Neural progenitor cell (in vitro differentiated cells): ENCODE measurements around the gene CDH11. TPM values are rescaled to one million over a fixed set of nuclear protein-coding genes. Genes with fewer than 3 reads are reported as not detected.

Experiments
- DNase-seq: peaks from one replicate; pipeline ENCODE4 v3.0.0-alpha.2; 2016; ENCODE audit warnings: low spot score
- H2AFZ ChIP-seq: fragments of 200-600 bp; sonication (generic); replicated peaks from 2 replicates; pipeline ENCODE4 v1.6.1; 2016; ENCODE audit warnings: antibody characterized with exemption
- H3F3A ChIP-seq: fragments of 200-600 bp; sonication (generic); 2 replicates; pipeline ENCODE4 v1.6.1; 2016; ENCODE audit warnings: antibody characterized with exemption, low read depth
- H3K27ac ChIP-seq: fragments of 200-600 bp; sonication (generic); 2 replicates; pipeline ENCODE4 v1.5.1; 2016; ENCODE audit warnings: mild to moderate bottlenecking
- H3K27me3 ChIP-seq: fragments of 200-600 bp; sonication (generic); 2 replicates; pipeline ENCODE4 v1.6.1; 2016; ENCODE audit warnings: mild to moderate bottlenecking, moderate library complexity
- H3K36me3 ChIP-seq: fragments of 200-600 bp; sonication (generic); 2 replicates; pipeline ENCODE4 v1.5.1; 2016
- H3K4me1 ChIP-seq: fragments of 200-600 bp; sonication (generic); 2 replicates; pipeline ENCODE4 v1.6.1; 2016; ENCODE audit warnings: mixed run types
- H3K4me2 ChIP-seq: fragments of 200-600 bp; sonication (generic); 2 replicates; pipeline ENCODE4 v1.6.1; 2016
- H3K4me3 ChIP-seq: fragments of 200-600 bp; sonication (generic); 2 replicates; pipeline ENCODE4 v1.5.1; 2016
- H3K79me2 ChIP-seq: fragments of 200-600 bp; sonication (generic); 2 replicates; pipeline ENCODE4 v1.6.1; 2016; ENCODE audit warnings: low read depth
- H3K9ac ChIP-seq: fragments of 200-600 bp; sonication (generic); 2 replicates; pipeline ENCODE4 v1.6.1; 2016
- H3K9me3 ChIP-seq: fragments of 200-600 bp; sonication (generic); 2 replicates; pipeline ENCODE4 v1.5.1; 2016; ENCODE audit warnings: low read depth
- H4K20me1 ChIP-seq: fragments of 200-600 bp; sonication (generic); 2 replicates; pipeline ENCODE4 v1.6.1; 2016; ENCODE audit warnings: low read depth
- H3K27ac Mint-ChIP-seq: 3 replicates; pipeline ENCODE4 v1.8.0; 2021; ENCODE audit warnings: mixed read lengths
- H3K27me3 Mint-ChIP-seq: 2 replicates; pipeline ENCODE4 v1.8.0; 2022; ENCODE audit warnings: low read depth, mild to moderate bottlenecking, inconsistent platforms, moderate library complexity, mixed read lengths; ENCODE audit not compliant: insufficient read depth
- H3K36me3 Mint-ChIP-seq: 3 replicates; pipeline ENCODE4 v1.8.0; 2021; ENCODE audit warnings: mixed read lengths
- H3K4me1 Mint-ChIP-seq: 3 replicates; pipeline ENCODE4 v1.8.0; 2021; ENCODE audit warnings: mixed read lengths
- H3K4me3 Mint-ChIP-seq: 3 replicates; pipeline ENCODE4 v1.8.0; 2021; ENCODE audit warnings: mild to moderate bottlenecking, moderate library complexity, mixed read lengths
- H3K9me3 Mint-ChIP-seq: 3 replicates; pipeline ENCODE4 v1.8.0; 2020; ENCODE audit warnings: mixed read lengths
- CTCF ChIP-seq: fragments of 200-600 bp; sonication (generic); IDR thresholded peaks from 2 replicates; pipeline ENCODE4 v1.5.1; 2017; ENCODE audit warnings: antibody characterized with exemption, mild to moderate bottlenecking
- EZH2 ChIP-seq: fragments of 200-600 bp; sonication (generic); IDR thresholded peaks from 2 replicates; pipeline ENCODE4 v1.6.1; 2017; ENCODE audit warnings: antibody characterized with exemption, mild to moderate bottlenecking, moderate library complexity
- EZH2phosphoT487 ChIP-seq: fragments of 200-600 bp; sonication (generic); IDR thresholded peaks from 2 replicates; pipeline ENCODE4 v1.6.1; 2017; ENCODE audit warnings: antibody characterized with exemption
- total RNA-seq: library from RNA; depleted of rRNA; stranded (reverse); fragments of >200 nt; gene quantifications from 2 replicates; pipeline ENCODE4 v1.2.3, GENCODE V29; 2015; ENCODE audit warnings: low replicate concordance

The CDH11 gene
- total RNA-seq, 1 donor from 2014 or later = 98.5 TPM

- DNase-seq = no peak
- Histone ChIP-seq H3K4me2 (no peak overlapping the region), H3F3A (no peaks in the 10 kb centered on the region), H3K27me3 (no peaks in the 10 kb centered on the region), H3K9me3 (no peaks in the 10 kb centered on the region), H3K27ac (no peak overlapping the region), H3K4me3 (no peak overlapping the region), H4K20me1 (peaks cover 9% of the 10 kb centered on the region), H3K36me3 (peaks cover 10% of the 10 kb centered on the region), H3K79me2 (no peaks in the 10 kb centered on the region), H3K9ac (no peak overlapping the region), H2AFZ (no peak overlapping the region), H3K4me1 (no peaks in the 10 kb centered on the region)
- Mint-ChIP-seq H3K36me3 (peaks cover 22% of the 10 kb centered on the region), H3K27me3 (no peaks in the 10 kb centered on the region), H3K9me3 (no peaks in the 10 kb centered on the region), H3K27ac (no peak overlapping the region), H3K4me3 (no peak overlapping the region), H3K4me1 (peaks cover 3% of the 10 kb centered on the region)
- TF ChIP-seq CTCF (no peak), EZH2phosphoT487 (no peak), EZH2 (no peak)
Measured at GRCh38 chr16:64991001-64991400, 130.9 kb downstream of the CDH11 start.

- H4K20me1 ChIP-seq = peaks cover 9% of the 10 kb centered on the region
- no peaks in the 10 kb centered on the region for H3K9me3 ChIP-seq
- no peak overlapping the region for H3K4me2 ChIP-seq
- Mint-ChIP-seq H3K27me3 (no peaks in the 10 kb centered on the region), H3K4me1 (peaks cover 3% of the 10 kb centered on the region), H3K4me3 (no peak overlapping the region), H3K36me3 (peaks cover 20% of the 10 kb centered on the region), H3K9me3 (no peaks in the 10 kb centered on the region), H3K27ac (no peak overlapping the region)
- no peak overlapping the region for H3K9ac ChIP-seq
- no peak for TF ChIP-seq EZH2phosphoT487
- TF ChIP-seq EZH2 = no peak
- no peak overlapping the region for H3K27ac ChIP-seq
- no peak overlapping the region for H3K4me3 ChIP-seq
- H3F3A ChIP-seq = no peaks in the 10 kb centered on the region
- no peaks in the 10 kb centered on the region for H3K27me3 ChIP-seq
- DNase-seq = no peak
- H3K36me3 ChIP-seq = peaks cover 10% of the 10 kb centered on the region
- no peaks in the 10 kb centered on the region for H3K4me1 ChIP-seq
- H2AFZ ChIP-seq = no peak overlapping the region
- H3K79me2 ChIP-seq = no peaks in the 10 kb centered on the region
Measured at GRCh38 chr16:64990101-64990500, 131.8 kb downstream of the CDH11 start.

GRCh38 chr16:64989050-64989449 is 132.8 kb downstream of the CDH11 start:
- no peaks in the 10 kb centered on the region for H3F3A ChIP-seq
- H3K27me3 ChIP-seq = no peaks in the 10 kb centered on the region
- H3K4me1 ChIP-seq = no peaks in the 10 kb centered on the region
- no peaks in the 10 kb centered on the region for H3K27me3 Mint-ChIP-seq
- H3K9me3 ChIP-seq = no peaks in the 10 kb centered on the region
- H4K20me1 ChIP-seq = no peaks in the 10 kb centered on the region
- peaks cover 3% of the 10 kb centered on the region for H3K4me1 Mint-ChIP-seq
- H3K36me3 Mint-ChIP-seq = peaks cover 17% of the 10 kb centered on the region
- no peaks in the 10 kb centered on the region for H3K79me2 ChIP-seq
- H3K4me3 Mint-ChIP-seq = no peak overlapping the region
- H2AFZ ChIP-seq = no peak overlapping the region
- no peaks in the 10 kb centered on the region for H3K9me3 Mint-ChIP-seq
- H3K27ac Mint-ChIP-seq = no peak overlapping the region
- H3K27ac ChIP-seq = no peak overlapping the region
- no peak for TF ChIP-seq EZH2phosphoT487
- no peak for TF ChIP-seq CTCF
- no peak for TF ChIP-seq EZH2
- DNase-seq = no peak
- H3K4me3 ChIP-seq = no peak overlapping the region
- peaks cover 10% of the 10 kb centered on the region for H3K36me3 ChIP-seq
- H3K4me2 ChIP-seq = no peak overlapping the region
- H3K9ac ChIP-seq = no peak overlapping the region

GRCh38 chr16:64983963-64984362 is 137.9 kb downstream of the CDH11 start:
- no peaks in the 10 kb centered on the region for H3K9me3 Mint-ChIP-seq
- Histone ChIP-seq H3K4me3 (no peak overlapping the region), H3K9me3 (no peaks in the 10 kb centered on the region), H3F3A (peaks cover 4% of the 10 kb centered on the region), H3K4me2 (no peak overlapping the region), H3K27me3 (no peaks in the 10 kb centered on the region), H3K27ac (no peak overlapping the region), H3K9ac (no peak overlapping the region), H4K20me1 (no peaks in the 10 kb centered on the region), H3K4me1 (peaks cover 7% of the 10 kb centered on the region), H2AFZ (no peak overlapping the region), H3K79me2 (no peaks in the 10 kb centered on the region), H3K36me3 (peaks cover 3% of the 10 kb centered on the region)
- no peak overlapping the region for H3K27ac Mint-ChIP-seq
- peak; percentile 74 for DNase-seq
- H3K36me3 Mint-ChIP-seq = peaks cover 27% of the 10 kb centered on the region
- no peaks in the 10 kb centered on the region for H3K27me3 Mint-ChIP-seq
- H3K4me3 Mint-ChIP-seq = no peak overlapping the region
- peaks cover 8% of the 10 kb centered on the region for H3K4me1 Mint-ChIP-seq
- TF ChIP-seq EZH2phosphoT487 (no peak), CTCF (peak; percentile 76), EZH2 (no peak)
